Inflammatory macrophage (primary cell): ENCODE data around the gene ARL6IP5.

Source experiments
- DNase-seq, 2 donors: peaks; one replicate each; pipeline ENCODE4 v3.0.0-alpha.2; 2020 to 2022

ARL6IP5 gene

GRCh38 chr3:69118555-69118954, 33.8 kb downstream of the ARL6IP5 start:
- no peak for DNase-seq

GRCh38 chr3:69119138-69119537, 34.4 kb downstream of the ARL6IP5 start:
- no peak for DNase-seq

- DNase-seq = no peak
Measured at GRCh38 chr3:69119681-69120080, 34.9 kb downstream of the ARL6IP5 start.

GRCh38 chr3:69120879-69121464, 36.2 kb downstream of the ARL6IP5 start:
- peak; percentile 70 to 75 for DNase-seq

- DNase-seq = no peak
Measured at GRCh38 chr3:69121513-69121912, 36.8 kb downstream of the ARL6IP5 start.

GRCh38 chr3:69121950-69122349, 37.2 kb downstream of the ARL6IP5 start:
- DNase-seq = peak; percentile 5 to 40

GRCh38 chr3:69122403-69122802, 37.7 kb downstream of the ARL6IP5 start, which contains the start of gene LMOD3:
Gene LMOD3 (minus strand): TSS chr3:69122595. CDS start chr3:69122386, 209 bp downstream.
- no peak for DNase-seq

GRCh38 chr3:69126216-69126615, 41.5 kb downstream of the ARL6IP5 start:
- DNase-seq = no peak

GRCh38 chr3:69126999-69127398, 42.3 kb downstream of the ARL6IP5 start:
- DNase-seq = no peak

GRCh38 chr3:69128509-69128908, 43.8 kb downstream of the ARL6IP5 start:
- no peak for DNase-seq

GRCh38 chr3:69129531-69129930, 44.8 kb downstream of the ARL6IP5 start:
- no peak for DNase-seq

- no peak for DNase-seq
Measured at GRCh38 chr3:69130689-69131088, 46.0 kb downstream of the ARL6IP5 start.

- no peak for DNase-seq
Measured at GRCh38 chr3:69137005-69137404, 52.3 kb downstream of the ARL6IP5 start.

- no peak for DNase-seq
Measured at GRCh38 chr3:69137412-69137811, 52.7 kb downstream of the ARL6IP5 start.

GRCh38 chr3:69141313-69141712, 56.6 kb downstream of the ARL6IP5 start:
- no peak for DNase-seq

GRCh38 chr3:69142090-69142489, 57.4 kb downstream of the ARL6IP5 start:
- DNase-seq = no peak

- no peak for DNase-seq
Measured at GRCh38 chr3:69142797-69143454, 58.2 kb downstream of the ARL6IP5 start.

GRCh38 chr3:69143612-69144011, 58.9 kb downstream of the ARL6IP5 start:
- no peak for DNase-seq

GRCh38 chr3:69144631-69145245, 60.0 kb downstream of the ARL6IP5 start:
- no peak for DNase-seq

- no peak for DNase-seq
Measured at GRCh38 chr3:69145688-69146087, 61.0 kb downstream of the ARL6IP5 start.

- DNase-seq = no peak
Measured at GRCh38 chr3:69149586-69149985, 64.8 kb downstream of the ARL6IP5 start.
